ENCODE measurements around the gene PWWP2A. TPM values are rescaled to one million over a fixed set of nuclear protein-coding genes. Genes with fewer than 3 reads are reported as not detected.
"Not testable (repeated sequence)": the region's sequence is repeated elsewhere in the genome, so short reads cannot be mapped to it uniquely, and the experiment has no call there.

PWWP2A gene
- polyA plus RNA-seq, 1 experiment, result 8.7 TPM

DNA sequence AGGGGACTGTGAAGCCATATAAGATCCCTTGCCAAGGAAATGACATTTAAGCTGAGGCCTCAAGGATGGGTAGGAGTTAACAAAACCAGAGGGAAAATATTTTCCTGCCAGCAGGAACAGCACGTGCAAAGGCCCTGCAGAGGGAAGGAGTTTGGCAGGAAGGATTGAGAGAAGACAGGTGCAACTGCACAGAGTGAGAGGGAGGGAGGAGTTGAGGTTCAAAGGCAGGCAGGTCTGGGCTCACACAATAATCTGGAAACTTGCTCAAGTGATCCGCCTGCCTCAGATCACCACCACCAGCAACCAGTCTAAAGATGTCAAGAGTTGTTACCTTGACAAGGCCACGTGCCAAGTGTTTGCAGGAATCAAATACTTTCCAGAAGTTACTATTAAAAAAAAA, 31.1 kb upstream of the PWWP2A start:
- no peak for TF ChIP-seq CTCF (IDR thresholded peaks at IDR 0.05; ENCODE audit: insufficient read depth, low read depth, low read length)
- H3K27me3 ChIP-seq (ENCODE audit: control insufficient read depth, insufficient read depth, low read length), result no peaks in the 10 kb centered on the region
- DNase-seq (ENCODE audit: low read depth), result no peak
- no peaks in the 10 kb centered on the region for H3K36me3 ChIP-seq (ENCODE audit: control insufficient read depth, insufficient read depth, low read length)
- POLR2A ChIA-PET, result no interaction called here
- no peak overlapping the region for H3K4me3 ChIP-seq (ENCODE audit: low read depth, low read length)
- CTCF ChIA-PET, result no interaction called here

DNA sequence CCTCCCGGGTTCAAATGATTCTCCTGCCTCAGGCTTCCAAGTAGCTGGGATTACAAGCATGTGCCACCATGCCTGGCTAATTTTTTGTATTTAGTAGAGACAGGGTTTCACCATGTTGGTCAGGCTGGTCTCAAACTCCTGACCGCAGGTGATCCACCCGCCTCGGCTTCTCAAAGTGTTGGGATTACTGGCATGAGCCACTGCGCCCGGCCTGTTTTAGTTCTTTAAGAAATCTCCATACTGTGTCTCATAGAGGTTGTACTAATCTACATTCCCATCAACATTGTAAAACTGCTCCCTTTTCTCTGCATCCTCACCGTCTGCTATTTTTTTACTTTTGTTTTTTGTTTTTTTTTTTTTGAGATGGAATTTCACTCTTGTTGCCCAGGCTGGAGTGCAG, 25.2 kb upstream of the PWWP2A start:
- H3K4me3 ChIP-seq (ENCODE audit: low read depth, low read length); CTCF ChIA-PET; H3K27me3 ChIP-seq (ENCODE audit: control insufficient read depth, insufficient read depth, low read length); POLR2A ChIA-PET; DNase-seq (ENCODE audit: low read depth); H3K36me3 ChIP-seq (ENCODE audit: control insufficient read depth, insufficient read depth, low read length): not testable (repeated sequence)

GRCh38 chr5:160134332-160134731, 15.1 kb upstream of the PWWP2A start:
- CTCF ChIA-PET, result no interaction called here

GRCh38 chr5:160133918-160134304, 14.7 kb upstream of the PWWP2A start:
- Histone ChIP-seq H3K27me3 (ENCODE audit: control insufficient read depth, insufficient read depth, low read length) (no peaks in the 10 kb centered on the region), H3K36me3 (ENCODE audit: control insufficient read depth, insufficient read depth, low read length) (no peaks in the 10 kb centered on the region), H3K4me3 (ENCODE audit: low read depth, low read length) (no peak overlapping the region)
- DNase-seq (ENCODE audit: low read depth), result no peak
- POLR2A ChIA-PET, result no interaction called here
- CTCF ChIA-PET, result interaction anchor here (1.0 kb wide), 1 partner anchor 26 kb away, joined by 3 read pairs; no protein-coding TSS in a partner anchor
- TF ChIP-seq CTCF (IDR thresholded peaks at IDR 0.05; ENCODE audit: insufficient read depth, low read depth, low read length), result no peak

More at GRCh38 chr5:160134332-160134731, 15.1 kb upstream of the PWWP2A start:
- Histone ChIP-seq H3K4me3 (ENCODE audit: low read depth, low read length) (no peak overlapping the region), H3K36me3 (ENCODE audit: control insufficient read depth, insufficient read depth, low read length) (no peaks in the 10 kb centered on the region), H3K27me3 (ENCODE audit: control insufficient read depth, insufficient read depth, low read length) (no peaks in the 10 kb centered on the region)
- TF ChIP-seq CTCF (IDR thresholded peaks at IDR 0.05; ENCODE audit: insufficient read depth, low read depth, low read length), result no peak
- POLR2A ChIA-PET, result no interaction called here
- no peak for DNase-seq (ENCODE audit: low read depth)

DNA sequence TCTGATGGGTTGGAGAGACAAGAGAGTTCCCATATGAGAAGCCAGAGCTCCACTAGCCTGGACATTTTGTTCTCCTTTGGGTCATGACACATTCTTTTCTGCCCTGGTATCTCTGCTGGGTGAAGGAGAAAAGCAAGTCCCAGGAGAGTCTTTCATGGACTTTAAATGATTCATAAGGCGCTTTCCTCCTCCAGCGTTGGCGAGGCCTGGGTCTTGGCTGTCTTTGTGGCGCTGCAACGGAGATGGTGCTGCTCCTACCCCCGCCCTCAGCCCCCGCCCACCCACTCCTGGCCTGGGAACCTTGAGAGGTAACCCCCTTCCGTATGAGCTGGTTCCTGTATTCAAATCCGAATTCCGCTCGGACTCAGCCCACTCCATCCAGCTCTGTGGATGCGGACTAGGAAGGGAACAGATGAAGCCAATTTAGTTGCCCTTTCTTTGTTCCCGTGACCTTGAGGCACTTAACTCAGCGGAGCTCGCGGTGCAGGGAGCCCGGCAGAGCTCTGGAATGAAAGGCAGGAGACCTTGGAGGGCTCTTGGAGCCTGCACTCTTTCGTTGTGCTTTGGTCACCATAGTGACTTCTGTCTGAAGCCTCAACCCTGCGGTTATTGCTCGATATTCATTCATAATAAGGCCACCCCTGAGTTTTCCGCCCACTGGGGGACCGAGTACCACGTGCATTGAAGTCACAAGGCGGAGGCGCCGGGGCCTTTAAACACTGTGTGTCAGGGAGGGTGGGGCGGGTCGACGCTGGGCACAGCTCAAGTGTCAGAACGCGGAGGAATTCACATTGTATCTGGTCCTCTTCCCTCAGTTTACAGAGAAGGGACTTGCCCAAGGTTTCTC, 14.0 kb upstream of the PWWP2A start:
- Histone ChIP-seq H3K4me3 (ENCODE audit: low read depth, low read length) (no peak overlapping the region), H3K36me3 (ENCODE audit: control insufficient read depth, insufficient read depth, low read length) (no peaks in the 10 kb centered on the region), H3K27me3 (ENCODE audit: control insufficient read depth, insufficient read depth, low read length) (no peaks in the 10 kb centered on the region)
- ChIA-PET CTCF (interaction anchor here (1.0 kb wide), 1 partner anchor 27 kb away, joined by 3 read pairs; no protein-coding TSS in a partner anchor), POLR2A (no interaction called here)
- TF ChIP-seq CTCF (IDR thresholded peaks at IDR 0.05; ENCODE audit: insufficient read depth, low read depth, low read length), result no peak
- no peak for DNase-seq (ENCODE audit: low read depth)

DNA sequence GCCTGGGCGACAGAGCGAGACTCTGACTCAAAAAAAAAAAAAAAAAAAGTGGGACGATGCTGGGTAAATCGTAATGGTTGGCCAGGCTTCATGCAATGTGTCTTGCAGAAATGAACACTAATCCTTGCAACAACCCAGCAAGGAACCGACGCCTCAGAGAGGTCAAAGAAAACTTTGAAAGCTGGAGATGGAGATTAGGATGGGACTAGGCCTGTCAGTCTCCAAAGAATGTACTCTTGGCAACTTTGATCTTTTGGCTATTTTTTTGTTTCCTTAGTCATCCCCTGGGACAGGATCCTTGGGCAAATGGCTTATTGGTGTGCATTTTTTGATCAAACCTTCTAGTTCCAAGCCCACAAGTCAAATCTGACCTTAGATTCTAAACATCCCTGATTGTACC, 10.6 kb upstream of the PWWP2A start:
- no peak overlapping the region for H3K4me3 ChIP-seq (ENCODE audit: low read depth, low read length)
- ChIA-PET CTCF (no interaction called here), POLR2A (no interaction called here)
- H3K36me3 ChIP-seq (ENCODE audit: control insufficient read depth, insufficient read depth, low read length), result no peaks in the 10 kb centered on the region
- H3K27me3 ChIP-seq (ENCODE audit: control insufficient read depth, insufficient read depth, low read length), result no peaks in the 10 kb centered on the region
- DNase-seq (ENCODE audit: low read depth), result no peak
- TF ChIP-seq CTCF (IDR thresholded peaks at IDR 0.05; ENCODE audit: insufficient read depth, low read depth, low read length), result no peak

Data from BJ (cell line).